ENCODE data around the gene NEUROG1.

- TF ChIP-seq CTCF (conservative IDR thresholded peaks at IDR 0.05; ENCODE audit: low read length) (no peak), EZH2phosphoT487 (IDR thresholded peaks at IDR 0.05; ENCODE audit: borderline replicate concordance) (no peak)
Observed at GRCh38 chr5:135487037-135487395, 48.7 kb downstream of the NEUROG1 start.

All from Loucy (cell line).